ENCODE results near the gene DPM3. TPM values are rescaled to one million over a fixed set of nuclear protein-coding genes. Genes with fewer than 3 reads are reported as not detected.

The DPM3 gene
- polyA plus RNA-seq, 1 of the 3 experiments (the other 2 are of a cell fraction), result 317 TPM

GRCh38 chr1:155131856-155132255, 8.5 kb downstream of the DPM3 start:
- no peaks in the 10 kb centered on the region for H3K27me3 ChIP-seq (ENCODE audit: insufficient read depth)
- no peaks in the 10 kb centered on the region for H3K9me2 ChIP-seq
- H3K9ac ChIP-seq, result no peak overlapping the region
- no peaks in the 10 kb centered on the region for H4K20me1 ChIP-seq (ENCODE audit: insufficient read depth)
- no peak overlapping the region for H3K4me3 ChIP-seq (ENCODE audit: low read depth in 2 of 2, low read length in 1 of 2)
- 89% methylated on average over 2 of the region's 2 CpGs for WGBS (ENCODE audit: low lambda C conversion rate)
- no peak overlapping the region for H2AFZ ChIP-seq (ENCODE audit: low read depth)
- peaks cover 7% of the 10 kb centered on the region; the same call in 1 of the 2 replicates for H3K79me2 ChIP-seq (ENCODE audit: insufficient read depth)
- H3K9me3 ChIP-seq, result no peaks in the 10 kb centered on the region
- H3K27ac ChIP-seq (ENCODE audit: low read depth in 2 of 2, low read length in 1 of 2), result no peak overlapping the region
- peaks cover 20 to 48% of the 10 kb centered on the region in 2 experiments for H3K4me1 ChIP-seq (ENCODE audit: control insufficient read depth in 1 of 2, insufficient read depth in 2 of 2, low read depth in 1 of 2, low read length in 1 of 2)
- CTCF ChIA-PET, result interaction anchor here (0.6 to 9.7 kb wide), 6 partner anchors 36 to 87 kb away, joined by 3 to 67 read pairs (median 13); partner anchors contain the start of gene KRTCAP2
- peaks cover 5 to 23% of the 10 kb centered on the region in 2 experiments for H3K36me3 ChIP-seq (replicated peaks in 1 of 2; ENCODE audit: control insufficient read depth in 1 of 2, insufficient read depth in 2 of 2, low read length in 1 of 2)
- H3F3A ChIP-seq (replicated peaks; ENCODE audit: insufficient read depth), result peaks cover 20% of the 10 kb centered on the region
- TF ChIP-seq NRF1 (IDR thresholded peaks at IDR 0.05; ENCODE audit: low read depth, low read length) (no peak), CHD2 (IDR thresholded peaks at IDR 0.05; ENCODE audit: low read length, partially characterized antibody) (no peak), TCF12 (IDR thresholded peaks at IDR 0.05) (no peak), SMC3 (IDR thresholded peaks at IDR 0.05; ENCODE audit: low read depth, low read length) (no peak), GATA2 (CRISPR knock-in tag; IDR thresholded peaks at IDR 0.05) (no peak), MXI1 (IDR thresholded peaks at IDR 0.05; ENCODE audit: low read depth, low read length) (no peak), YY1 (IDR thresholded peaks at IDR 0.05; ENCODE audit: low read depth) (no peak), MAX (IDR thresholded peaks at IDR 0.05; ENCODE audit: low read depth) (no peak), ELF1 (IDR thresholded peaks at IDR 0.05) (no peak), NFIC (IDR thresholded peaks at IDR 0.05; ENCODE audit: borderline replicate concordance) (no peak)
- TF ChIP-seq, protein P1, sequence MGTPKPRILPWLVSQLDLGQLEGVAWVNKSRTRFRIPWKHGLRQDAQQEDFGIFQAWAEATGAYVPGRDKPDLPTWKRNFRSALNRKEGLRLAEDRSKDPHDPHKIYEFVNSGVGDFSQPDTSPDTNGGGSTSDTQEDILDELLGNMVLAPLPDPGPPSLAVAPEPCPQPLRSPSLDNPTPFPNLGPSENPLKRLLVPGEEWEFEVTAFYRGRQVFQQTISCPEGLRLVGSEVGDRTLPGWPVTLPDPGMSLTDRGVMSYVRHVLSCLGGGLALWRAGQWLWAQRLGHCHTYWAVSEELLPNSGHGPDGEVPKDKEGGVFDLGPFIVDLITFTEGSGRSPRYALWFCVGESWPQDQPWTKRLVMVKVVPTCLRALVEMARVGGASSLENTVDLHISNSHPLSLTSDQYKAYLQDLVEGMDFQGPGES (IDR thresholded peaks at IDR 0.05; ENCODE audit: low read depth, low read length), result no peak
- TF ChIP-seq, protein P2, sequence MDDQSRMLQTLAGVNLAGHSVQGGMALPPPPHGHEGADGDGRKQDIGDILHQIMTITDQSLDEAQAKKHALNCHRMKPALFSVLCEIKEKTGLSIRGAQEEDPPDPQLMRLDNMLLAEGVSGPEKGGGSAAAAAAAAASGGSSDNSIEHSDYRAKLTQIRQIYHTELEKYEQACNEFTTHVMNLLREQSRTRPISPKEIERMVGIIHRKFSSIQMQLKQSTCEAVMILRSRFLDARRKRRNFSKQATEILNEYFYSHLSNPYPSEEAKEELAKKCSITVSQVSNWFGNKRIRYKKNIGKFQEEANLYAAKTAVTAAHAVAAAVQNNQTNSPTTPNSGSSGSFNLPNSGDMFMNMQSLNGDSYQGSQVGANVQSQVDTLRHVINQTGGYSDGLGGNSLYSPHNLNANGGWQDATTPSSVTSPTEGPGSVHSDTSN (IDR thresholded peaks at IDR 0.05), result no peak
- no peak for DNase-seq
- no peak overlapping the region for H3K4me2 ChIP-seq
- POLR2A ChIA-PET, result no interaction called here

GRCh38 chr1:155131285-155131684, 9.0 kb downstream of the DPM3 start:
- Histone ChIP-seq H3K4me2 (no peak overlapping the region), H2AFZ (ENCODE audit: low read depth) (no peak overlapping the region), H3K9me3 (no peaks in the 10 kb centered on the region), H3K9me2 (no peaks in the 10 kb centered on the region), H4K20me1 (ENCODE audit: insufficient read depth) (no peaks in the 10 kb centered on the region), H3K27me3 (ENCODE audit: insufficient read depth) (no peaks in the 10 kb centered on the region), H3K79me2 (ENCODE audit: insufficient read depth) (peaks cover 1% of the 10 kb centered on the region; the same call in 1 of the 2 replicates), H3F3A (replicated peaks; ENCODE audit: insufficient read depth) (peaks cover 20% of the 10 kb centered on the region), H3K4me1 (ENCODE audit: control insufficient read depth in 1 of 2, insufficient read depth in 2 of 2, low read depth in 1 of 2, low read length in 1 of 2) (peaks cover 19 to 50% of the 10 kb centered on the region in 2 experiments), H3K4me3 (ENCODE audit: low read depth in 2 of 2, low read length in 1 of 2) (no peak overlapping the region), H3K36me3 (replicated peaks in 1 of 2; ENCODE audit: control insufficient read depth in 1 of 2, insufficient read depth in 2 of 2, low read length in 1 of 2) (peaks cover 5 to 23% of the 10 kb centered on the region in 2 experiments), H3K9ac (no peak overlapping the region), H3K27ac (ENCODE audit: low read depth in 2 of 2, low read length in 1 of 2) (no peak overlapping the region)
- TF ChIP-seq CHD2 (IDR thresholded peaks at IDR 0.05; ENCODE audit: low read length, partially characterized antibody) (no peak), SIN3A (IDR thresholded peaks at IDR 0.05; ENCODE audit: borderline replicate concordance, low read depth, low read length) (no peak), MEF2A (IDR thresholded peaks at IDR 0.05; ENCODE audit: borderline replicate concordance, low read depth) (no peak), EP300 (IDR thresholded peaks at IDR 0.05; ENCODE audit: borderline replicate concordance in 1 of 2, low read depth in 1 of 2, low read length in 1 of 2) (no peak), RAD21 (IDR thresholded peaks at IDR 0.05; ENCODE audit: low read length) (no peak), USF2 (IDR thresholded peaks at IDR 0.05; ENCODE audit: borderline replicate concordance, low read depth, low read length) (no peak), YY1 (IDR thresholded peaks at IDR 0.05; ENCODE audit: low read depth) (no peak), POLR2AphosphoS5 (IDR thresholded peaks at IDR 0.05; ENCODE audit: low read depth, low read length) (no peak), SMC3 (IDR thresholded peaks at IDR 0.05; ENCODE audit: low read depth, low read length) (no peak)
- POLR2A ChIA-PET, result interaction anchor here (0.6 kb wide), 1 partner anchor 25 kb away, joined by 3 read pairs; no protein-coding TSS in a partner anchor
- CTCF ChIA-PET, result interaction anchor here (0.6 to 9.7 kb wide), 8 partner anchors 36 to 96 kb away, joined by 3 to 67 read pairs (median 4); partner anchors contain the start of gene KRTCAP2
- WGBS (ENCODE audit: low lambda C conversion rate), result 96% methylated on average over 4 of the region's 8 CpGs
- DNase-seq, result no peak

Measured in SK-N-SH (cell line).